HepG2 (cell line): ENCODE data around the gene MIGA2. TPM values are rescaled to one million over a fixed set of nuclear protein-coding genes. Genes with fewer than 3 reads are reported as not detected.

Experiments
- ARNT2 ChIP-seq: sonication (generic); formaldehyde crosslinking; IDR thresholded peaks from 2 replicates; pipeline ENCODE4 v1.8.0; 2022; ENCODE audit warnings: mild to moderate bottlenecking, low read depth, missing genetic modification reagents, moderate library complexity
- ATF4 ChIP-seq, 2 experiments: fragments of 450-650 bp in 1 of 2; sonication (generic) in 1 of 2; formaldehyde crosslinking; IDR thresholded peaks; 2 replicates each; pipeline versions ENCODE4 v1.5.0 to v1.8.0; 2020 to 2022; ENCODE audit warnings: mild to moderate bottlenecking in 1 of 2, missing genetic modification reagents in 1 of 2
- CEBPG ChIP-seq: IDR thresholded peaks from 2 replicates; pipeline ENCODE4 v1.6.1; 2016
- FOXM1 ChIP-seq: sonication (generic); formaldehyde crosslinking; IDR thresholded peaks from 2 replicates; pipeline ENCODE4 v1.5.0; 2020; ENCODE audit warnings: missing genetic modification reagents
- HNRNPLL ChIP-seq: fragments of 200-400 bp; formaldehyde crosslinking; IDR thresholded peaks from 2 replicates; pipeline ENCODE4 v1.6.1; 2017; ENCODE audit warnings: mild to moderate bottlenecking, low read depth, low read length; ENCODE audit not compliant: poor library complexity, severe bottlenecking
- JUND ChIP-seq: sonication (generic); formaldehyde crosslinking; IDR thresholded peaks from 2 replicates; pipeline ENCODE4 v1.8.0; 2022; ENCODE audit warnings: mild to moderate bottlenecking, missing genetic modification reagents
- MTF2 ChIP-seq: sonication (generic); formaldehyde crosslinking; IDR thresholded peaks from 2 replicates; pipeline ENCODE4 v1.5.0; 2020; ENCODE audit warnings: missing genetic modification reagents, borderline replicate concordance
- NFE2L1 ChIP-seq: sonication (generic); formaldehyde crosslinking; IDR thresholded peaks from 2 replicates; pipeline ENCODE4 v1.4.0; 2020; ENCODE audit warnings: missing genetic modification reagents, mild to moderate bottlenecking, borderline replicate concordance
- PITX1 ChIP-seq: sonication (generic); formaldehyde crosslinking; IDR thresholded peaks from 2 replicates; pipeline ENCODE4 v1.5.1; 2020; ENCODE audit warnings: mild to moderate bottlenecking, missing genetic modification reagents
- SRY ChIP-seq: sonication (generic); formaldehyde crosslinking; IDR thresholded peaks from 2 replicates; pipeline ENCODE4 v1.8.0; 2022; ENCODE audit warnings: mild to moderate bottlenecking, missing genetic modification reagents
- TBX3 ChIP-seq: fragments of 450-650 bp; IDR thresholded peaks from 2 replicates; pipeline ENCODE4 v1.6.1; 2017; ENCODE audit warnings: antibody characterized with exemption, mild to moderate bottlenecking, inconsistent platforms, borderline replicate concordance
- THAP11 ChIP-seq: IDR thresholded peaks from 2 replicates; pipeline ENCODE4 v1.6.1; 2016; ENCODE audit warnings: missing biosample characterization, missing genetic modification reagents
- ZBTB4 ChIP-seq: sonication (generic); formaldehyde crosslinking; IDR thresholded peaks from 2 replicates; pipeline ENCODE4 v1.4.0; 2020; ENCODE audit warnings: missing genetic modification reagents, mild to moderate bottlenecking, borderline replicate concordance
- ZNF274 ChIP-seq: sonication (generic); formaldehyde crosslinking; IDR thresholded peaks from 2 replicates; pipeline ENCODE4 v1.5.1; 2020; ENCODE audit warnings: mild to moderate bottlenecking, missing genetic modification reagents
- ZNF275 ChIP-seq: sonication (generic); formaldehyde crosslinking; IDR thresholded peaks from 2 replicates; pipeline ENCODE4 v1.8.0; 2022; ENCODE audit warnings: missing genetic modification reagents, mild to moderate bottlenecking, inconsistent platforms, borderline replicate concordance
- ZNF512B ChIP-seq: sonication (generic); formaldehyde crosslinking; IDR thresholded peaks from 2 replicates; pipeline ENCODE4 v1.5.1; 2020; ENCODE audit warnings: missing genetic modification reagents, mild to moderate bottlenecking, borderline replicate concordance
- ZNF691 ChIP-seq: sonication (generic); formaldehyde crosslinking; IDR thresholded peaks from 2 replicates; pipeline ENCODE4 v1.4.0; 2020; ENCODE audit warnings: missing genetic modification reagents, low read depth, mild to moderate bottlenecking, borderline replicate concordance
- polyA plus RNA-seq, 8 experiments: library from polyadenylated mRNA; depleted of rRNA in 3 of 8; stranded (reverse) in 7 of 8; unstranded in 1 of 8; fragments of >200 nt; fragmentation: Illumina TruSeq in 4 of 8; extraction: Trizol in 4 of 8; gene quantifications; 2 replicates each; pipeline versions ENCODE4 v1.2.1 to v1.2.3, GENCODE V29; 2011 to 2016; ENCODE audit warnings: low read depth in 4 of 8, missing spikeins in 1 of 8, mixed read lengths in 1 of 8; ENCODE audit not compliant: insufficient read depth in 1 of 8
- total RNA-seq, 5 experiments: library from RNA; depleted of rRNA; stranded (reverse); fragments of >200 nt; fragmentation: Illumina TruSeq; extraction: Trizol; gene quantifications; 2 replicates each; pipeline ENCODE4 v1.2.3, GENCODE V29; 2016; ENCODE audit warnings: low read depth in 1 of 5

The MIGA2 gene
- total and polyA plus RNA-seq, 2 of the 13 experiments (the other 11 are each of a cell fraction or from before 2014, with no cell fraction given) = 10.8 to 17.1 TPM

- TF ChIP-seq ZBTB4 (CRISPR knock-in tag) (no peak), FOXM1 (CRISPR knock-in tag) (no peak), THAP11 (CRISPR knock-in tag) (peak; percentile 75), ZNF274 (CRISPR knock-in tag) (peak; percentile 32; the same call in 1 of the 2 replicates), ZNF691 (CRISPR knock-in tag) (no peak), ATF4 (CRISPR knock-in tag; IDR thresholded peaks at IDR 0.05) (0 out of 4 replicates have a peak, but pooled peaks of 1 of the 2 experiments have one; percentile 23), MTF2 (no peak), PITX1 (CRISPR knock-in tag) (peak; percentile 30; the same call in 1 of the 2 replicates), HNRNPLL (peak; percentile 92), TBX3 (peak; percentile 44; the same call in 1 of the 2 replicates), ZNF512B (no peak), JUND (no peak), ZNF275 (CRISPR knock-in tag) (0 out of 2 replicates have a peak, but pooled peaks have one; percentile 65), NFE2L1 (CRISPR knock-in tag) (no peak), CEBPG (CRISPR knock-in tag) (peak; percentile 60), SRY (CRISPR knock-in tag) (peak; percentile 44; the same call in 1 of the 2 replicates), ARNT2 (peak; percentile 13; the same call in 1 of the 2 replicates)
Observed at GRCh38 chr9:129036241-129036922, at the start of gene MIGA2 (continued).
